ENCODE results near the gene ANKRD39.
"Not testable (repeated sequence)": the region's sequence is repeated elsewhere in the genome, so short reads cannot be mapped to it uniquely, and the experiment has no call there.

ANKRD39 gene

GRCh38 chr2:96857667-96858372 is at the start of gene ANKRD39:
Gene ANKRD39, minus strand, starts transcription at chr2:96858016. Its CDS starts 29 bp downstream, at chr2:96857987.
- peak; percentile 96 for DNase-seq

- DNase-seq = no peak
Observed at GRCh38 chr2:96906729-96907114, 48.9 kb upstream of the ANKRD39 start.

- DNase-seq = no peak
Observed at GRCh38 chr2:96903815-96904214, 46.0 kb upstream of the ANKRD39 start.

- no peak for DNase-seq
Observed at GRCh38 chr2:96903318-96903717, 45.5 kb upstream of the ANKRD39 start.

- DNase-seq = no peak
Observed at GRCh38 chr2:96900237-96900636, 42.4 kb upstream of the ANKRD39 start.

GRCh38 chr2:96899413-96899741 is 41.6 kb upstream of the ANKRD39 start:
- no peak for DNase-seq

- no peak for DNase-seq
Observed at GRCh38 chr2:96898641-96899412, 41.0 kb upstream of the ANKRD39 start.

- no peak for DNase-seq
Observed at GRCh38 chr2:96898135-96898505, 40.3 kb upstream of the ANKRD39 start.

GRCh38 chr2:96897491-96898134 is 39.8 kb upstream of the ANKRD39 start:
- DNase-seq = no peak

GRCh38 chr2:96895746-96896651 is 38.2 kb upstream of the ANKRD39 start:
- DNase-seq = no peak

- DNase-seq = no peak
Observed at GRCh38 chr2:96895032-96895745, 37.4 kb upstream of the ANKRD39 start.

GRCh38 chr2:96894151-96894531 is 36.3 kb upstream of the ANKRD39 start:
- DNase-seq = no peak

- no peak for DNase-seq
Observed at GRCh38 chr2:96893289-96894150, 35.7 kb upstream of the ANKRD39 start.

GRCh38 chr2:96891591-96892333 is 33.9 kb upstream of the ANKRD39 start:
- no peak for DNase-seq

GRCh38 chr2:96890726-96891385 is 33.0 kb upstream of the ANKRD39 start:
- DNase-seq = no peak

GRCh38 chr2:96890252-96890651 is 32.4 kb upstream of the ANKRD39 start:
- no peak for DNase-seq

- not testable (repeated sequence) for DNase-seq
Observed at GRCh38 chr2:96889502-96889901, 31.7 kb upstream of the ANKRD39 start.

- DNase-seq = no peak
Observed at GRCh38 chr2:96888072-96889011, 30.5 kb upstream of the ANKRD39 start.

- DNase-seq = no peak
Observed at GRCh38 chr2:96887493-96888012, 29.7 kb upstream of the ANKRD39 start.
